Left ventricle myocardium inferior (tissue), 1 donor: ENCODE measurements around the gene LRTM2. TPM values are rescaled to one million over a fixed set of nuclear protein-coding genes. Genes with fewer than 3 reads are reported as not detected.

Source experiments
- DNase-seq: peaks from one replicate; pipeline ENCODE4 v3.0.0-alpha.2; 2020
- H3K27ac ChIP-seq: fragments of 200-600 bp; replicated peaks from 2 replicates; pipeline ENCODE4 v1.8.0; 2021
- H3K27me3 ChIP-seq: fragments of 200-600 bp; 2 replicates; pipeline ENCODE4 v1.8.0; 2021; ENCODE audit warnings: low read depth
- H3K36me3 ChIP-seq: fragments of 200-600 bp; 2 replicates; pipeline ENCODE4 v1.8.0; 2021
- H3K4me1 ChIP-seq: fragments of 200-600 bp; 2 replicates; pipeline ENCODE4 v1.8.0; 2021
- H3K4me3 ChIP-seq: fragments of 200-600 bp; 2 replicates; pipeline ENCODE4 v1.8.0; 2021; ENCODE audit warnings: mild to moderate bottlenecking, moderate library complexity
- H3K9me3 ChIP-seq: fragments of 200-600 bp; replicated peaks from 2 replicates; pipeline ENCODE4 v1.8.0; 2021
- CTCF ChIP-seq: fragments of 200-600 bp; IDR thresholded peaks from 2 replicates; pipeline ENCODE4 v1.8.0; 2021; ENCODE audit warnings: antibody characterized with exemption, mild to moderate bottlenecking, borderline replicate concordance
- intact Hi-C: fragments of 100-400 bp; cut with micrococcal nuclease; formaldehyde crosslinking; loops from one replicate; pipeline ENCODE4 v1.11.0; 2022
- long read RNA-seq: library from polyadenylated mRNA; unstranded; transcript quantifications from one replicate; pipeline ENCODE4 v2.0.0, GENCODE V29; 2021
- total RNA-seq: library from RNA; stranded (reverse); fragmentation: NEBNext Ultra II Directional; extraction: Animal tissue kit (Norgen Biotek cat#: 25700); gene quantifications from one replicate; pipeline ENCODE4 v1.2.1, GENCODE V29; 2021
- donor health status: DM: no; HTN: yes; CAD: no; lungs with severe emphysema.

LRTM2 gene
- not detected for total RNA-seq
- long read RNA-seq = 0 reads

DNA sequence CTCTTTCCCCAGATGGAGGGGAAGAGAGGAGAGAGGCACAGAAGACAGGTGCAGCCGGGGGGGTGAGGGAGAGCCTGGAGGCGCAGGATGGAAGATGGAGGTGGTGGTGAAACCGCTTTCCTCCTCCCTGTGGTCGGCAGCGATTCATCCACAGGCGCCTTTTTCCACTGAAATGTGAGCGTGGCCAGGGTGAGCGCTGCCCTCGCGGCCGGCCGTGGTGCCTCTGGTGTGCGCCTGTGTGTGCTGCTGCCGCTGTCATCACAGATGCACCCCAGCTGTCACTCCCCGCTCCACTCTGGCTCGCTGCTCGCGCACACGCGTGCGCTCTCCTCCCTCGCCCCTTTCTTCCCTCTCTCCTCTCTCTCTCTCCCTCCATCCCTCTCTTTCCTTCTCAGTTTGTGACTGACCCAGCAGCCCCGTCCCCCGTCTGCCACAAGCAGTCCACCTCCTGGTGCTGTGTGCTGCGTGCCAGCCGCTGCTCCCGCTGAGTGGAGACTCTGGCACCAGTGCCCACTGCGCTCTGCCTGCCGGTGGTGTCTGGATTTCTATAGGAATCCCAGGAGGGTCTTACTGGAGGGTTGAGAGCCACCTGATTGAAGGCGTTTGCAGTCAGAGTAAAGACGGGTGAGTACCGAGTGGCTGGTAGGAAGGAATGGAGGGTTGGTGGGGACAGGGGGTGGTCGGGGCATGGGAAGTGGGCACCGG, at the start of gene LRTM2:
Gene LRTM2, plus strand, starts transcription at position 375 of the 705 bp plus-strand sequence. CDS start 7,584 bp downstream, outside the sequence.
- Histone ChIP-seq H3K4me3 (no peak within 1 kb of the TSS), H3K27ac (no peak within 1 kb of the TSS), H3K9me3 (no peaks in the 10 kb centered on the region), H3K4me1 (peaks cover 6% of the 10 kb centered on the region), H3K36me3 (no peaks in the 10 kb centered on the region), H3K27me3 (peaks cover 85% of the 10 kb centered on the region)
- intact Hi-C loops = no loop called here
- no peak for DNase-seq
- no peak for TF ChIP-seq CTCF

DNA sequence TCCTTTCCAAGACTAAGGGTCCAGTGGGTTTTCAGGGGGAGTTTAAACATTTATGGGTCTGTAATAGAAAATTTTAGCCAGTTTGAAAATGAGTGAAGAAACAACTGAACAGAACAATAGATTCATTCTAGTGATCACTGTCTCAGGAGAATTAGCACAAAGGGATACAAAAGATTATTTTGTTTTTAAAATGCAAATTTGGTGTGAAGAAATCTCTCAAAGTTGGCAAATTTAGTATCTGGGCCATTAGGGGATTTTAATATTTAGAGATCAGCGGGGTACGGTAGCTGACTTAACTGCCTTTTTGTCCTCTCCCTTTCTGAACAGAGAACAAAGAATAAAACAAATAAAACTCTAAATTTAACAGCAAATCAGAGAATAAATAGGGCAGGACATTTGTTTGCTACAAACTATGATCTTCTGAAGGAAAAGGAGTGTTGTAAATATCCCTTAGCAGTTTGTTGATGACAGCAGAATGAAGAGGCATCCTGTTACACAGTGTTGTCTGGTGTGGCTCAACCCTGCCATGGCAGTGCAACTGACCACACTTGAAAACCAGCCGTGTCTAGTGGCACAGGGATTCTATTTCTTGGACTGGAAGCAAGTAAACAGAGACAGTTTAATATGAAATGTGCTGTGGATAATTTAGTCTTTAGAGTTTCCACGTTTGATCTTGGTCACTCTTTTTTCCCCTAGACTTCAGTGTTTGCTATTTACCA, 46.3 kb upstream of the LRTM2 start:
- H3K27ac ChIP-seq = no peak overlapping the region
- TF ChIP-seq CTCF = no peak
- H3K4me1 ChIP-seq = peaks cover 49% of the 10 kb centered on the region
- no peaks in the 10 kb centered on the region for H3K27me3 ChIP-seq
- H3K36me3 ChIP-seq = peaks cover 11% of the 10 kb centered on the region
- H3K4me3 ChIP-seq = no peak overlapping the region
- H3K9me3 ChIP-seq = no peaks in the 10 kb centered on the region
- intact Hi-C loops = no loop called here
- no peak for DNase-seq

GRCh38 chr12:1776170-1776921, 44.0 kb upstream of the LRTM2 start:
- TF ChIP-seq CTCF = no peak
- Histone ChIP-seq H3K4me3 (no peak overlapping the region), H3K4me1 (peaks cover 64% of the 10 kb centered on the region), H3K36me3 (peaks cover 23% of the 10 kb centered on the region), H3K9me3 (no peaks in the 10 kb centered on the region), H3K27me3 (no peaks in the 10 kb centered on the region), H3K27ac (no peak overlapping the region)
- intact Hi-C loops = no loop called here
- no peak for DNase-seq

DNA sequence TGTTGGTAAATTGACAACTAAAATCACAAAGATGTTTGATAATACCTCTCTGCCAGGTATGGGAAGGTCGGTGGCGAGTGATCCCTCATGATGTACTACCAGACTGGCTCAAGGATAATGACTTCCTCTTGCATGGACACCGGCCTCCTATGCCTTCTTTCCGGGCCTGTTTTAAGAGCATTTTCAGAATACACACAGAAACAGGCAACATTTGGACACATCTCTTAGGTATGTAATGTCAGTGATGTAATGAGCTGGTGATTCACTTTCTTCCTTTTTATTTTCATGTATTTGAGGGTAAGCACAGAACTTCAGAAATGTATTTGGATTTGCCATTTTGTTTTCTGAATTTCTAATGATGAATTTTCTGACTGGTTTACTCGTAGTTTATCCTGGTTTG, 42.6 kb upstream of the LRTM2 start:
- intact Hi-C loops = no loop called here
- H3K4me1 ChIP-seq = peaks cover 75% of the 10 kb centered on the region
- no peak overlapping the region for H3K27ac ChIP-seq

More for the DNA sequence above, 42.6 kb upstream of the LRTM2 start:
- Histone ChIP-seq H3K27me3 (no peaks in the 10 kb centered on the region), H3K36me3 (peaks cover 24% of the 10 kb centered on the region), H3K4me3 (no peak overlapping the region), H3K9me3 (no peaks in the 10 kb centered on the region)
- no peak for DNase-seq
- TF ChIP-seq CTCF = no peak
